ENCODE measurements around the gene CDYL2.
"Not testable (repeated sequence)": the region's sequence is repeated elsewhere in the genome, so short reads cannot be mapped to it uniquely, and the experiment has no call there.

The CDYL2 gene

GRCh38 chr16:80743772-80744171 lies 60.6 kb downstream of the CDYL2 start:
- no peak for DNase-seq (ENCODE audit: low read depth)

- no peak for DNase-seq (ENCODE audit: low read depth)
These were observed 61.1 kb downstream of the CDYL2 start for GRCh38 chr16:80743273-80743672.

GRCh38 chr16:80742331-80742730 lies 62.1 kb downstream of the CDYL2 start:
- DNase-seq (ENCODE audit: low read depth) = no peak

GRCh38 chr16:80741724-80742123 lies 62.7 kb downstream of the CDYL2 start:
- no peak for DNase-seq (ENCODE audit: low read depth)

- DNase-seq (ENCODE audit: low read depth) = no peak
These were observed 64.9 kb downstream of the CDYL2 start for GRCh38 chr16:80739523-80739922.

GRCh38 chr16:80738521-80738920 lies 65.9 kb downstream of the CDYL2 start:
- no peak for DNase-seq (ENCODE audit: low read depth)

GRCh38 chr16:80735846-80736245 lies 68.6 kb downstream of the CDYL2 start:
- DNase-seq (ENCODE audit: low read depth) = no peak

GRCh38 chr16:80733407-80733806 lies 71.0 kb downstream of the CDYL2 start:
- no peak for DNase-seq (ENCODE audit: low read depth)

GRCh38 chr16:80731915-80732314 lies 72.5 kb downstream of the CDYL2 start:
- DNase-seq (ENCODE audit: low read depth) = no peak

GRCh38 chr16:80727066-80727763 lies 77.2 kb downstream of the CDYL2 start:
- DNase-seq (ENCODE audit: low read depth) = not testable (repeated sequence)

GRCh38 chr16:80725566-80726162 lies 78.7 kb downstream of the CDYL2 start:
- DNase-seq (ENCODE audit: low read depth) = no peak

GRCh38 chr16:80723981-80724380 lies 80.4 kb downstream of the CDYL2 start:
- DNase-seq (ENCODE audit: low read depth) = no peak

- no peak for DNase-seq (ENCODE audit: low read depth)
These were observed 81.3 kb downstream of the CDYL2 start for GRCh38 chr16:80723091-80723490.

- no peak for DNase-seq (ENCODE audit: low read depth)
These were observed 83.5 kb downstream of the CDYL2 start for GRCh38 chr16:80720804-80721371.

GRCh38 chr16:80719573-80719972 lies 84.8 kb downstream of the CDYL2 start:
- DNase-seq (ENCODE audit: low read depth) = no peak

- DNase-seq (ENCODE audit: low read depth) = no peak
These were observed 85.7 kb downstream of the CDYL2 start for GRCh38 chr16:80718480-80719220.

- no peak for DNase-seq (ENCODE audit: low read depth)
These were observed 86.8 kb downstream of the CDYL2 start for GRCh38 chr16:80717611-80718010.

- no peak for DNase-seq (ENCODE audit: low read depth)
These were observed 87.7 kb downstream of the CDYL2 start for GRCh38 chr16:80716564-80717139.

GRCh38 chr16:80711406-80711805 lies 93.0 kb downstream of the CDYL2 start:
- DNase-seq (ENCODE audit: low read depth) = no peak

- no peak for DNase-seq (ENCODE audit: low read depth)
These were observed 93.5 kb downstream of the CDYL2 start for GRCh38 chr16:80710918-80711317.

- no peak for DNase-seq (ENCODE audit: low read depth)
These were observed 95.6 kb downstream of the CDYL2 start for GRCh38 chr16:80708823-80709222.

GRCh38 chr16:80707686-80708085 lies 96.7 kb downstream of the CDYL2 start:
- no peak for DNase-seq (ENCODE audit: low read depth)

GRCh38 chr16:80705596-80705995 lies 98.8 kb downstream of the CDYL2 start:
- DNase-seq (ENCODE audit: low read depth) = no peak

All from T-helper 22 cell (primary cell).